ENCODE data around the gene PUM1.

DNA sequence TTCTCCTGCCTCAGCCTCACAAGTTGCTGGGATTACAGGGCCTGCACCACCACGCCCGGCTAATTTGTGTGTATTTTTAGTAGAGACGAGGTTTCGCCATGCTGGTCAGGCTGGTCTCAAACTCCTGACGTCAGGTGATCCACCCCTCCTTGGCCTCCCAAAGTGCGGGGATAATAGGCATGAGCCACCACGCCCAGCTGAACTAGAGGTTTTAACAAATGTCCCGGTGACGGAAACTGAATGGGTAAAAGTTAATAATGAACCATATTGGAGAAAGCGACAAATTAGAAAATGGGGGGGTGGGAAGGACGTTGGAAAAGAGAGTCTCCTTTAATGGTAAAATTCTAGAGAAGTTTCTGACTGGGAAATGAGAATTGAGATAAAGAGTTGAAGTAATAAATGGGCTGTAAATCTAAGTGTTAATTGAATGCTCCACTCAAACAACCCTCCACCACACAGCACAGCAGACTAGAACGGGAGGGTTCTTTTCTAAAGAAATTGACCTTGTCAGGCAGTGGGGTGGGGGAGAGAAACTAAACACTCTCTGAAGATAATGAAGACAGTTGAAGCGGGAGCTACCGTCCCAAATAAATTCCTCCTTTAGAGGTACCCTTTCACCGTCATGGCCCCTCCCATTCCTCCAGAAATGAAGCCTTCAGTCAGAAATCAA lies 46.9 kb upstream of the PUM1 start:
- TF ChIP-seq, protein P1, sequence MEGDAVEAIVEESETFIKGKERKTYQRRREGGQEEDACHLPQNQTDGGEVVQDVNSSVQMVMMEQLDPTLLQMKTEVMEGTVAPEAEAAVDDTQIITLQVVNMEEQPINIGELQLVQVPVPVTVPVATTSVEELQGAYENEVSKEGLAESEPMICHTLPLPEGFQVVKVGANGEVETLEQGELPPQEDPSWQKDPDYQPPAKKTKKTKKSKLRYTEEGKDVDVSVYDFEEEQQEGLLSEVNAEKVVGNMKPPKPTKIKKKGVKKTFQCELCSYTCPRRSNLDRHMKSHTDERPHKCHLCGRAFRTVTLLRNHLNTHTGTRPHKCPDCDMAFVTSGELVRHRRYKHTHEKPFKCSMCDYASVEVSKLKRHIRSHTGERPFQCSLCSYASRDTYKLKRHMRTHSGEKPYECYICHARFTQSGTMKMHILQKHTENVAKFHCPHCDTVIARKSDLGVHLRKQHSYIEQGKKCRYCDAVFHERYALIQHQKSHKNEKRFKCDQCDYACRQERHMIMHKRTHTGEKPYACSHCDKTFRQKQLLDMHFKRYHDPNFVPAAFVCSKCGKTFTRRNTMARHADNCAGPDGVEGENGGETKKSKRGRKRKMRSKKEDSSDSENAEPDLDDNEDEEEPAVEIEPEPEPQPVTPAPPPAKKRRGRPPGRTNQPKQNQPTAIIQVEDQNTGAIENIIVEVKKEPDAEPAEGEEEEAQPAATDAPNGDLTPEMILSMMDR (IDR thresholded peaks at IDR 0.05 in 2 of 3, conservative IDR thresholded peaks at IDR 0.05 in 1 of 3; ENCODE audit: control insufficient read depth in 2 of 3, extremely low read depth in 1 of 3, insufficient read depth in 1 of 3, low read depth in 3 of 3, low read length in 3 of 3): no peak
- TF ChIP-seq SIN3A (IDR thresholded peaks at IDR 0.05; ENCODE audit: low read depth, low read length) (no peak), TCF7 (IDR thresholded peaks at IDR 0.05; ENCODE audit: borderline replicate concordance) (no peak), YY1 (IDR thresholded peaks at IDR 0.05; ENCODE audit: low read depth, low read length) (no peak), POLR2AphosphoS5 (IDR thresholded peaks at IDR 0.05; ENCODE audit: low read length) (no peak)
- TF ChIP-seq, protein P2, sequence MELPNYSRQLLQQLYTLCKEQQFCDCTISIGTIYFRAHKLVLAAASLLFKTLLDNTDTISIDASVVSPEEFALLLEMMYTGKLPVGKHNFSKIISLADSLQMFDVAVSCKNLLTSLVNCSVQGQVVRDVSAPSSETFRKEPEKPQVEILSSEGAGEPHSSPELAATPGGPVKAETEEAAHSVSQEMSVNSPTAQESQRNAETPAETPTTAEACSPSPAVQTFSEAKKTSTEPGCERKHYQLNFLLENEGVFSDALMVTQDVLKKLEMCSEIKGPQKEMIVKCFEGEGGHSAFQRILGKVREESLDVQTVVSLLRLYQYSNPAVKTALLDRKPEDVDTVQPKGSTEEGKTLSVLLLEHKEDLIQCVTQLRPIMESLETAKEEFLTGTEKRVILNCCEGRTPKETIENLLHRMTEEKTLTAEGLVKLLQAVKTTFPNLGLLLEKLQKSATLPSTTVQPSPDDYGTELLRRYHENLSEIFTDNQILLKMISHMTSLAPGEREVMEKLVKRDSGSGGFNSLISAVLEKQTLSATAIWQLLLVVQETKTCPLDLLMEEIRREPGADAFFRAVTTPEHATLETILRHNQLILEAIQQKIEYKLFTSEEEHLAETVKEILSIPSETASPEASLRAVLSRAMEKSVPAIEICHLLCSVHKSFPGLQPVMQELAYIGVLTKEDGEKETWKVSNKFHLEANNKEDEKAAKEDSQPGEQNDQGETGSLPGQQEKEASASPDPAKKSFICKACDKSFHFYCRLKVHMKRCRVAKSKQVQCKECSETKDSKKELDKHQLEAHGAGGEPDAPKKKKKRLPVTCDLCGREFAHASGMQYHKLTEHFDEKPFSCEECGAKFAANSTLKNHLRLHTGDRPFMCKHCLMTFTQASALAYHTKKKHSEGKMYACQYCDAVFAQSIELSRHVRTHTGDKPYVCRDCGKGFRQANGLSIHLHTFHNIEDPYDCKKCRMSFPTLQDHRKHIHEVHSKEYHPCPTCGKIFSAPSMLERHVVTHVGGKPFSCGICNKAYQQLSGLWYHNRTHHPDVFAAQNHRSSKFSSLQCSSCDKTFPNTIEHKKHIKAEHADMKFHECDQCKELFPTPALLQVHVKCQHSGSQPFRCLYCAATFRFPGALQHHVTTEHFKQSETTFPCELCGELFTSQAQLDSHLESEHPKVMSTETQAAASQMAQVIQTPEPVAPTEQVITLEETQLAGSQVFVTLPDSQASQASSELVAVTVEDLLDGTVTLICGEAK (IDR thresholded peaks at IDR 0.05; ENCODE audit: borderline replicate concordance): no peak

All from GM12878 (cell line).